NCI-H146 treated with DMSO at 0.1 percent for 48 hours (cell line): ENCODE results near the gene SEMA3E.
"Not testable (repeated sequence)": the region's sequence is repeated elsewhere in the genome, so short reads cannot be mapped to it uniquely, and the experiment has no call there.

Source experiments
- DNase-seq: peaks from one replicate; lab custom pipeline; 2025; ENCODE audit not compliant: unreplicated experiment; lab: John Stamatoyannopoulos, UW

SEMA3E gene

GRCh38 chr7:83562960-83563359 is 86.0 kb downstream of the SEMA3E start:
- no peak for DNase-seq

DNA sequence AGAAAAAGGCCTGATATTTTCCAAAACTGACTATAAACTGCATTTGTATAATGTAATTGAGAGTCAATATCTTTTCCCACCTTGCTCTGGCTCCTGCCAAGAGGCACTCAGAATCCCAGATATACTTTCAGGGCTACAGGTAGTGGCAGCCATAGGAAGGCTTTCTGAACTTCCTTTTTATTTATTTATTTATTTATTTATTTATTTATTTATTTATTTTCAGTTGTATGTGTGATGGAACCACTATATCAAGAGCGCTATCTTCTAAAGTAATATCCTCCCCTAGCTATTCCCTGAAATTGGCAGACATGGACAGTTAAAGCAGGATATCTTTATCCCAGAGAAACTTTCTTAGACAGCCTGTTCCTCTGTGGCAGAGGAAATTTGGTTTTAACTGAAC is 86.7 kb downstream of the SEMA3E start:
- DNase-seq = no peak

DNA sequence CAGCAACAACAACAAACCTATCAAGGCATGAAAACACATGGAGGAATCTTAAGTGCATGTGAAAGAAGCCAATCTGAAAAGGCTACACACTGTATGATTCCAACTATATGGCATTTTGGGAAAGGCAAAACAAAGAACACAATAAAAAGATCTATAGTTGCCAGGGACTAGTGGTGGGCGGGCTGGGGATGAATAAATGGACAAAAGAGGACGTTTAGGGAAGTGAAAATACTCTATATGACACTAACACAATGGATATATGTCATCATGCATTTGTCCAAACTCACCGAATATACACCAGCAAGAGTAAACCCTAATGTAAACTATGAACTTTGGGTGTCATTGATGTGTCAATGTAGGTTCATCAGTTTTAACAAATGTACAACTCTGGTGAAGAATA is 89.1 kb downstream of the SEMA3E start:
- no peak for DNase-seq

GRCh38 chr7:83552556-83552955 is 96.4 kb downstream of the SEMA3E start:
- DNase-seq = not testable (repeated sequence)

DNA sequence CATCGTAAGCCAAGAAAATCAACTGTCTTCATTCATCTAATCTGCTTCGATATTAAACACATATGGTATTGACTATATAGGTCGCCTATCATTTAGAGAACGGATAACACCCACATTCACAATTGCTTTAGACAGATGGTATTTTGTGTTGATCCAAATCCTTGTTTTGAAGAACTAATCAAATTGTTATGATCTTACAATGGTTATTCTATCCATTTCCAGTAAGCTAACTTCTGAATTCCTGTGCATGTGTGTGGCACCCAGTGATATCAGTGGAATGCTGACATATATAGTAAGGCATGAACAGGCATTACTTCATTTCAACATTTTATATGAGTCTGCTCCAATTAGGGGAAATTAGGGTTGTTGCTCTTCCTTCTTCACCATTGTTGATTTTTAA is 98.8 kb downstream of the SEMA3E start:
- no peak for DNase-seq

GRCh38 chr7:83548250-83548649 is 100.7 kb downstream of the SEMA3E start:
- no peak for DNase-seq

DNA sequence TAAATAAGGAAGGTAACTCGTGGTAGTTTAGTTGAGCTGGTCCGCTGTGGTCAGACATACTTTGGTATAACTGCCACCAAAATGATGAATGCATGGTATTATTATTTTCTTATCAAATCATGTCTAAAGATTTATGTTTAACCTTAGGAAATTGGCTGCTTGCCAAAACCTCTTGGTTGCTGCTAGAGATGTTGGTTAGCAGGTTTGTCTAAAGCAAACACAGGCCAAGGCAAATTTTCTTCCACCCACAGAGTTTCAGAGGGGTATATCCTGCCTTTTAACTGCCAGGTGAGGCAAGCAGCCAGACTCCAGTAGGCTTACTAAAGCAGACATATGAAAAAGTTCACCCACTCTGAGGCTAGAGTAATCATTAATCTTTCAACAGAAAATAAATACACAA is 101.4 kb downstream of the SEMA3E start:
- peak; percentile 60 for DNase-seq

- no peak for DNase-seq
Measured at GRCh38 chr7:83546586-83546985, 102.4 kb downstream of the SEMA3E start.

GRCh38 chr7:83541187-83541960 is 107.6 kb downstream of the SEMA3E start:
- DNase-seq = no peak

GRCh38 chr7:83534488-83534887 is 114.5 kb downstream of the SEMA3E start:
- no peak for DNase-seq

DNA sequence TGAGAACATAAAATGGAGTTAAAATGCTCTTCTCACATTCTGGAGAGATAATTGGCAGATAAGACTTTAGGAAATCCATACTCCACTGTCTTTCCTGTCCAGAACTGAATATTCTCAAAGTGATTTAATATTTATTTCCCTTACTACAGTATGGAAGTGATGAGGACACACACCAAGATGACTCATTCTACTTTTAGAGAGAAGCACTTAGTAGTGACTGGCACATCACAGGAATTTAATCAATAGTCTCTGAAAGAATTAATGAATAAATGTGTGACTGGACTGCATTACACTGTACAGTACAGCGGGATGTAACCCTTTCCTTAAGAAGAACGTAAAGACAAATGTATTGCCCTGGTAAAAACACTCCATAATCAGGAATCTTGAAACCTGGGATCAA is 116.7 kb downstream of the SEMA3E start:
- DNase-seq = no peak

DNA sequence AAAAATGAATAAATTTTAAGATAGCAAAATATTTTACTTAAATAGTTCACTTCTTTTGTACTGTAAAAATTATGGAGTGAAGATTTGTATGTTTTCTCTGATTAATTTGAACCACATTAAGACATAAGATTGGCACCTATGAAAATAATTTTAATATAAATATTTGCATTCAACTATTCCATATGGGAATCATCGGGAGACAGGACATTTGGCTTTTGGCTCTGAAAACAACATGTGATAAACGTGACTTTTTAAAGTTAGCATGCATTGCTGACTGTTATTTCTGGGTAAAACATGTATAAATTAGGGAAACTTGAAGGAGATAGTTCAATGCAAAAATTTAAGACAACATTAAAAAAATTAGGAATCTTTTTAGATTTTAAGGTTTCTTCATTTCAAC is 117.2 kb downstream of the SEMA3E start:
- DNase-seq = no peak

GRCh38 chr7:83528925-83529423 is 120.0 kb downstream of the SEMA3E start:
- no peak for DNase-seq

DNA sequence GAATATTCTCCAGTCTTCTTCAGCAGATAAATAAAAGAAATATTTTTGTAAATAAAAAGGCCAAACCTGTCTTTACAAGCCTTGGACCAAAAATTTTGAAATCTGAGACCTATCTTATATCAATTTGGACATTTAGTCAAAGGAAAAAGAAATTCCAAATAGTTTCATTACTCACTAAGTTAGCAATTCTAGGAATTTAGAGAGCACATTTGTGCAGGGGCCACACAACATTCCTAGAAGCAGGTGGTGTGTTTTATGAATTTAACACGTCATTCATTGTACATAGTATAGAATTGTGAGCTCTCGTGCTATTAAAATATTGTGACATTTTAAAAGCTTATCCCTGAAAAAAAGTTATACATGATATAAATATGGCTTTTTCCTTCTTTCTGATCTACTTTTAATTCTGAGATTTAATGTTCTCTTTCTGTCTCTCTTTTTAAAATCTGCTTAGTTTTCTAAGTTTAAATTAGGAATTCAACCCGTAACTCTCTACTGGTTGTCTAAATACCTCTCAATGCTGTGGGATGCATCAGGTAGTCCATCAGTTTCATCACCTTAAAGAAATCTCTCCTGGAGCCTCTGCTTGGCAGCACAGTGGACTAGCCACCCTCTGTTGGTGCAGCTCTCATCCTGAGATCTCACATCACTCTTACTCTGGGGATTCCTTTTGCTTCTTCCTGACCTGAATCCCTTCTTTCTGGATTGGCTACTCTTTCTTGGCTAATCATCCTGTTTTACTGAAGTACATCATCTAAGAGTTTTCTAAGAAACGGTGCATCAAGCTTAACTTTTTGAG is 124.5 kb downstream of the SEMA3E start:
- no peak for DNase-seq

GRCh38 chr7:83520726-83521125 is 128.2 kb downstream of the SEMA3E start:
- DNase-seq = no peak

GRCh38 chr7:83519240-83519639 is 129.7 kb downstream of the SEMA3E start:
- no peak for DNase-seq

DNA sequence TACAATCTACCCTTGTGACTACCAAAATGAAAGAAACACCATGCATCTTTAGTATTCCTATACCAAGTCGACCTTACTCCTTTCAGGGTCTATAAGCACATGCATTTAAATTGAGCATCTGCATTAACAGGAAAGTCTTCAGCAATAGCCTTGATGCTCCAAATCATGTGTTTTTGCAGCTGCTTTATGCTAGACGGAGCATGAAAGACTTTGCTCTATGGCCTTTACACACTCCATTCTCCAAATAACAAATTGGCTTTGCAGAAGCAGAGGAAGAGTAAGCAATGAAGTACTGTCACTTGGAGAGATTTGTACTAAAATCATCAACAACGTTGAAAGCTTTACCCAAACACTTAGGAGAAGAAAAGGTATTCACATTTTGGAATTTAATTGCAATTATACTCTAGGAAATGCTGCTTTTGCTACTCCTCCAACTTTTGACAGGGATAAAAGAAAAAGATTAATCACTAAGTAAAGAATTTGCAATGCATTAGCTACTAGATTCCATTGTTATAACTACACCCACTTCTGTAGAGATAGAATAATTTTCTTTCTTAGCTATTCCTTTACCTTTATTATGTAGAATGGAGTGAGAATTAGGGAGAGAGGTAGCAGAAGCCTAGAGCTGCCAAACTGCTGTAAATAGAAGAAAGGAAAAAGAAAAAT is 131.8 kb downstream of the SEMA3E start:
- no peak for DNase-seq

GRCh38 chr7:83514977-83515376 is 134.0 kb downstream of the SEMA3E start:
- DNase-seq = no peak

GRCh38 chr7:83509255-83510021 is 139.5 kb downstream of the SEMA3E start:
- no peak for DNase-seq

DNA sequence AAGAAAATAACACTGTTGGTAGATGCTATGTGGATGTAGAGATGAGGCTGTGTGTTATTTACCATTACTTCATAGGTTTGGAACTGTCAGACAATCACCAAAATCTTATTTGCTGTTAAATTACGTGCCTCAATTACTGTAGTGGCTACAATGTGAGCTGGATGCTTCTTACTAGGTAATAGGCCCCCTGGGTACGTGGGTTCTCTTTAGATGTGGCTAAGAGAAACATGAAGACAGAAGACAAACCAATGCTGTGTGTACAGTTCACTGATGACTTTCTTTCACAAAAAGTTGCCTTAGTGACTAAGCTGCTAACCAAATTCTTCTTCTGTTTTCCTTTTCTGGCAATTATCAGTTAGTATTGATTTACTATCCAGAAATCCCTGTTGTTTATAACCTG is 144.6 kb downstream of the SEMA3E start:
- DNase-seq = no peak

- DNase-seq = no peak
Measured at GRCh38 chr7:83502636-83503035, 146.3 kb downstream of the SEMA3E start.
